Measurements from ENCODE around the gene ME3. TPM values are rescaled to one million over a fixed set of nuclear protein-coding genes. Genes with fewer than 3 reads are reported as not detected.
A peak's percentile ranks its signal among the peaks of the same experiment; 100 is the strongest.

The ME3 gene
- total and polyA plus RNA-seq, 2 donors (not counting 1 experiment from before 2014, with no cell fraction given), result 1.3 TPM; not detected in 1

GRCh38 chr11:86673055-86673843 lies 833 bp upstream of the ME3 start:
- peaks cover 11% of the 10 kb centered on the region for H3K4me1 Mint-ChIP-seq
- no peak overlapping the region for H2AFZ ChIP-seq (ENCODE audit: insufficient read depth, low read depth, low read length, poor library complexity, severe bottlenecking)
- H3K4me3 Mint-ChIP-seq, result peak overlapping the region; percentile 42
- H3K9me3 ChIP-seq (ENCODE audit: control extremely low read depth in 1 of 3, control insufficient read depth in 2 of 3, insufficient read depth in 1 of 3, low read length in 2 of 3), result no peaks in the 10 kb centered on the region
- ATAC-seq (ENCODE audit: low read depth) (no peak), DNase-seq (no peak)
- H3K9me3 Mint-ChIP-seq (ENCODE audit: insufficient read depth), result no peaks in the 10 kb centered on the region
- no peaks in the 10 kb centered on the region for H4K20me1 ChIP-seq (ENCODE audit: control insufficient read depth, insufficient read depth, low read length, poor library complexity, severe bottlenecking)
- no peak overlapping the region for H3K4me3 ChIP-seq (ENCODE audit: control extremely low read depth in 1 of 5, extremely low read depth in 1 of 5, insufficient read depth in 1 of 5, low read depth in 2 of 5, low read length in 4 of 5)
- H3K36me3 ChIP-seq (replicated peaks in 1 of 2; ENCODE audit: control extremely low read depth in 1 of 2, control insufficient read depth in 1 of 2, extremely low read depth in 1 of 2, insufficient read depth in 2 of 2, low read length in 1 of 2), result no peaks in the 10 kb centered on the region
- peaks cover 42% of the 10 kb centered on the region for H3K27me3 Mint-ChIP-seq
- WGBS (ENCODE audit: insufficient coverage), result 87% methylated on average over 4 of the region's 8 CpGs
- TF ChIP-seq EZH2 (IDR thresholded peaks at IDR 0.05; ENCODE audit: borderline replicate concordance, insufficient read depth, low read depth, low read length, poor library complexity, severe bottlenecking) (no peak), CTCF (IDR thresholded peaks at IDR 0.05) (no peak)
- no peak overlapping the region for H3K4me2 ChIP-seq (replicated peaks; ENCODE audit: low read depth, low read length, poor library complexity, severe bottlenecking)
- H3K9ac ChIP-seq (ENCODE audit: low read length), result no peak overlapping the region
- intact Hi-C loops (cut with micrococcal nuclease), result no loop called here
- no peak overlapping the region for H3K27ac ChIP-seq (ENCODE audit: low read length in 2 of 2)
- H3K27me3 ChIP-seq (replicated peaks in 1 of 4; ENCODE audit: control extremely low read depth in 1 of 4, control insufficient read depth in 3 of 4, insufficient read depth in 4 of 4, low read length in 3 of 4), result peaks cover 0 to 21% (median 7%) of the 10 kb centered on the region in 4 experiments
- H3K4me1 ChIP-seq (ENCODE audit: control insufficient read depth in 2 of 2, insufficient read depth in 2 of 2, low read length in 2 of 2), result peaks cover 6 to 9% of the 10 kb centered on the region in 2 donors
- H3K79me2 ChIP-seq (ENCODE audit: control insufficient read depth, insufficient read depth, low read length), result no peaks in the 10 kb centered on the region
- CTCF ChIA-PET, result interaction anchor here (0.6 kb wide), 1 partner anchor 38 kb away, joined by 4 read pairs; no protein-coding TSS in a partner anchor
- POLR2A ChIA-PET, result no interaction called here
- no peak overlapping the region for H3K27ac Mint-ChIP-seq

- no peaks in the 10 kb centered on the region for H4K20me1 ChIP-seq (ENCODE audit: control insufficient read depth, insufficient read depth, low read length, poor library complexity, severe bottlenecking)
- H3K36me3 ChIP-seq (replicated peaks in 1 of 2; ENCODE audit: control extremely low read depth in 1 of 2, control insufficient read depth in 1 of 2, extremely low read depth in 1 of 2, insufficient read depth in 2 of 2, low read length in 1 of 2), result no peaks in the 10 kb centered on the region
- Mint-ChIP-seq H3K27ac (no peak overlapping the region), H3K9me3 (ENCODE audit: insufficient read depth) (no peaks in the 10 kb centered on the region), H3K4me3 (peak overlapping the region; percentile 57), H3K4me1 (peaks cover 11% of the 10 kb centered on the region), H3K27me3 (peaks cover 50% of the 10 kb centered on the region)
- H3K4me3 ChIP-seq (ENCODE audit: control extremely low read depth in 1 of 5, extremely low read depth in 1 of 5, insufficient read depth in 1 of 5, low read depth in 2 of 5, low read length in 4 of 5), result peak overlapping the region; percentile 19 to 57 (median 50)
- H3K9me3 ChIP-seq (ENCODE audit: control extremely low read depth in 1 of 3, control insufficient read depth in 2 of 3, insufficient read depth in 1 of 3, low read length in 2 of 3), result no peaks in the 10 kb centered on the region
- intact Hi-C loops (cut with micrococcal nuclease), result no loop called here
- peaks cover 0 to 21% (median 10%) of the 10 kb centered on the region in 4 experiments for H3K27me3 ChIP-seq (replicated peaks in 1 of 4; ENCODE audit: control extremely low read depth in 1 of 4, control insufficient read depth in 3 of 4, insufficient read depth in 4 of 4, low read length in 3 of 4)
- ATAC-seq (ENCODE audit: low read depth) (no peak), DNase-seq (peak; percentile 6)
- ChIA-PET CTCF (no interaction called here), POLR2A (no interaction called here)
- H3K4me2 ChIP-seq (replicated peaks; ENCODE audit: low read depth, low read length, poor library complexity, severe bottlenecking), result peak overlapping the region; percentile 76
- H3K9ac ChIP-seq (ENCODE audit: low read length), result peak overlapping the region; percentile 59
- no peak overlapping the region for H3K27ac ChIP-seq (ENCODE audit: low read length in 2 of 2)
- peaks cover 6 to 9% of the 10 kb centered on the region in 2 donors for H3K4me1 ChIP-seq (ENCODE audit: control insufficient read depth in 2 of 2, insufficient read depth in 2 of 2, low read length in 2 of 2)
- 3% methylated on average over 33 of the region's 33 CpGs for WGBS (ENCODE audit: insufficient coverage)
- H3K79me2 ChIP-seq (ENCODE audit: control insufficient read depth, insufficient read depth, low read length), result no peaks in the 10 kb centered on the region
- peak overlapping the region; percentile 62 for H2AFZ ChIP-seq (ENCODE audit: insufficient read depth, low read depth, low read length, poor library complexity, severe bottlenecking)
- TF ChIP-seq CTCF (IDR thresholded peaks at IDR 0.05), result no peak
- no peak for TF ChIP-seq EZH2 (IDR thresholded peaks at IDR 0.05; ENCODE audit: borderline replicate concordance, insufficient read depth, low read depth, low read length, poor library complexity, severe bottlenecking)
These were observed 847 bp downstream of the ME3 start for GRCh38 chr11:86671531-86672006.
